CD4-positive, CD25-positive, alpha-beta regulatory T cell (primary cell): Measurements from ENCODE around the gene TSKS. TPM values are rescaled to one million over a fixed set of nuclear protein-coding genes. Genes with fewer than 3 reads are reported as not detected.

Experiments
- ATAC-seq, 2 donors: fragments of 150-1000 bp; cut with Tn5 transposase; one replicate each; pipeline ENCODE4 v1.10.0; 2021; ENCODE audit warnings: low read depth in 2 of 2, moderate number of reproducible peaks in 2 of 2, moderate library complexity in 1 of 2
- DNase-seq, 3 donors: peaks; one replicate each; pipeline versions ENCODE4 v3.0.0 to v3.0.0-alpha.2; 2012 to 2022; ENCODE audit warnings: mixed read lengths in 1 of 3
- H3K27ac ChIP-seq: one replicate; pipeline ENCODE4 v1.7.0; 2013; ENCODE audit warnings: mild to moderate bottlenecking, low read length; ENCODE audit not compliant: insufficient read depth, poor library complexity, severe bottlenecking
- H3K27me3 ChIP-seq: one replicate; pipeline ENCODE4 v1.7.0; 2013; ENCODE audit warnings: low read length; ENCODE audit not compliant: control insufficient read depth, insufficient read depth
- H3K36me3 ChIP-seq: one replicate; pipeline ENCODE4 v1.7.0; 2013; ENCODE audit warnings: mild to moderate bottlenecking, low read length, moderate library complexity; ENCODE audit not compliant: control insufficient read depth, insufficient read depth
- H3K4me1 ChIP-seq: 2 replicates; pipeline ENCODE4 v1.7.0; 2013; ENCODE audit warnings: mild to moderate bottlenecking, low read length; ENCODE audit not compliant: insufficient read depth, control insufficient read depth, poor library complexity, severe bottlenecking
- H3K4me3 ChIP-seq: one replicate; pipeline ENCODE4 v1.7.0; 2013; ENCODE audit warnings: low read depth, mild to moderate bottlenecking, low read length, moderate library complexity
- H3K9me3 ChIP-seq, 2 experiments: 1 replicate in 1 of 2; 2 replicates in 1 of 2; pipeline ENCODE4 v1.7.0; 2013; ENCODE audit warnings: low read length in 2 of 2, mild to moderate bottlenecking in 1 of 2, moderate library complexity in 1 of 2; ENCODE audit not compliant: control insufficient read depth in 2 of 2
- H3K27ac Mint-ChIP-seq, 3 donors: one replicate each; pipeline ENCODE4 v1.8.0; 2020 to 2022; ENCODE audit warnings: mild to moderate bottlenecking in 3 of 3, mixed read lengths in 3 of 3, moderate library complexity in 2 of 3
- H3K27me3 Mint-ChIP-seq: one replicate; pipeline ENCODE4 v1.8.0; 2022; ENCODE audit warnings: mild to moderate bottlenecking, mixed read lengths
- H3K36me3 Mint-ChIP-seq: one replicate; pipeline ENCODE4 v1.8.0; 2020; ENCODE audit warnings: mixed read lengths
- H3K4me1 Mint-ChIP-seq, 4 donors: one replicate each; pipeline ENCODE4 v1.8.0; 2020 to 2022; ENCODE audit warnings: mixed read lengths in 4 of 4, mild to moderate bottlenecking in 1 of 4
- H3K4me3 Mint-ChIP-seq, 4 donors: one replicate each; pipeline ENCODE4 v1.8.0; 2020 to 2022; ENCODE audit warnings: mild to moderate bottlenecking in 4 of 4, mixed read lengths in 4 of 4, moderate library complexity in 3 of 4
- H3K9me3 Mint-ChIP-seq, 7 donors: one replicate each; pipeline ENCODE4 v1.8.0; 2020 to 2022; ENCODE audit warnings: mixed read lengths in 7 of 7, mild to moderate bottlenecking in 3 of 7, moderate library complexity in 2 of 7
- polyA plus RNA-seq, 4 donors: library from polyadenylated mRNA; unstranded; fragments of 300-500 nt; fragmentation: Illumina TruSeq; gene quantifications; one replicate each; pipeline ENCODE4 v1.2.3, GENCODE V29; 2021
- total RNA-seq: library from RNA; stranded (reverse); gene quantifications from one replicate; pipeline ENCODE4 v1.2.3, GENCODE V29; 2022

Gene TSKS
- total and polyA plus RNA-seq, 5 donors from 2014 or later, result 0.41 to 0.77 (median 0.45) TPM; not detected in 1

DNA sequence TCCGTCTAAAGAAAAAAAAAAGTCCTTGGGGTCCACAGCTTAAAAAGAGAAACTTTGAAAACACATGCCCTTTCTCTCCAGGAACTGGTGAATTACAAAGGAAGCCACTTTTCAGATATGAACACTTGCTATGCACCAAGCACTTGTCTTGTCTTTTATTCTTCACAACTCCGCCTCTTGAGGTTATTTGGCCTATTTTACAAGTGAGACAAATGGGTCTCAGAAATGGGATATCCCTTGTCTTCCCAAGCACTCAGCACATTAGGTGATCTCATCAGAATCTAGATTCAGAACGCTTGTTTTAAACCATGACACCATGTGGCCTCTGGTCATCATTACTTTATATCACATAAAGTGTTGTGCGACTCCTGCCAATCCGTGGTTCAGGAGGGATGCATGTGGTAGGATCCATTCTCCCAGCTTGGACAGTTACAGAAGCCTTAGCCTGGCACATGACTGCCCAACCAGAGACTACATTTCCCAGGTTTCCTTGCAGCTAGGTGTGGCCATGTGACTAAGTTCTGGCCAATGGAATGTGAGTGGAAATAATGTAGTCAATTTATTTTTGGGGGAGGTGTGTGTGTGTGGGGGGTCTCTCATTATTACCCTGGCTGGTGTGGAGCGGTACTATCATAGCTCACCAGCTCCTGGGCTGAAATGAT lies 13.9 kb downstream of the TSKS start:
- Histone ChIP-seq H3K4me1 (no peaks in the 10 kb centered on the region), H3K27ac (no peak overlapping the region), H3K36me3 (no peaks in the 10 kb centered on the region), H3K9me3 (no peaks in the 10 kb centered on the region), H3K27me3 (no peaks in the 10 kb centered on the region), H3K4me3 (no peak overlapping the region)
- Mint-ChIP-seq H3K9me3 (peaks cover 0 to 2% (median 0%) of the 10 kb centered on the region in 7 donors), H3K27me3 (peaks cover 5% of the 10 kb centered on the region), H3K4me1 (peaks cover 0 to 4% (median 0%) of the 10 kb centered on the region in 4 donors), H3K4me3 (no peak overlapping the region), H3K27ac (no peak overlapping the region), H3K36me3 (no peaks in the 10 kb centered on the region)
- no peak for ATAC-seq
- DNase-seq, result no peak

DNA sequence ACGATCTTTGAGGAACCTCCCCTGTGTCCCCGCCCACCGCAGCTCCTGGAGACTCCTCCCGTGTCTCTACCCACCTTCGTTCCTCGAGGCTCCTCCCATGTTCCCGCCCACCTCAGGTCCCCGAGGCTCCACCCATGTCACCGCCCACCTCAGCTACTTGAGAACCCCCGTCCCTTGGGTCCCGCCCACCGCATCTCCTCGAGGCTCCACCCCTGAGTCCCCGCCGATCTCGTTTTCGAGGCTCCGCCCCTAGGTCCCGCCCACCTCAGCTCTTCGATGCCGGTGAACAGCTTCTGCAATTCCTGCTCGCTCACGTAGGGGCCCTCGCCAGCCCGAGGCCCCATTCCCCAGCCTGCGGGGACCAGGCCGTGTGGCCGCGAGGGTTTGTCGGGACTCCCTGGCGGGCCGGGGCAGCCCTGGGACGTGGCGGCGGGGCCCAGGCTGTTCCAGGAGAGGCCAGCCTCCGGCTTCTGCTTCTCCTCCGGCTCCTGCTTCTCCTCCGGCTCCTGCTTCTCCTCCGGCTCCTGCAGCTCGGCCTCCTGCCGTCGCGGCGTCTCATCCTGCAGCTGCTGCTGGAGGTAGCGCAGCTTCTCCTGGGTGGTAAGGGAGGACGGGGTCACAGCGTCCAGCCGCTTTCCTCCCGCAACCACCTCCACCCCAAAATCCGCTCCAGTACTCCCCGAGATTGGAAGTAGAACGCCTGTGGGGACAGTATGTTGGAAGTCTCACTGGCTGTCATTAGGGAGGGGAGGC lies 16.7 kb downstream of the TSKS start:
- Histone ChIP-seq H3K4me1 (no peaks in the 10 kb centered on the region), H3K9me3 (no peaks in the 10 kb centered on the region), H3K4me3 (no peak overlapping the region), H3K27ac (no peak overlapping the region), H3K27me3 (no peaks in the 10 kb centered on the region), H3K36me3 (no peaks in the 10 kb centered on the region)
- H3K36me3 Mint-ChIP-seq, result no peaks in the 10 kb centered on the region
- H3K4me3 Mint-ChIP-seq, result peak overlapping the region in 1 of 4 donors; percentile 29
- no peak overlapping the region for H3K27ac Mint-ChIP-seq
- peaks cover 0 to 2% (median 0%) of the 10 kb centered on the region in 7 donors for H3K9me3 Mint-ChIP-seq
- DNase-seq (peak; percentile 22 to 57 (median 30)), ATAC-seq (peak in 1 of 2 donors; percentile 39)
- H3K27me3 Mint-ChIP-seq, result peaks cover 5% of the 10 kb centered on the region
- H3K4me1 Mint-ChIP-seq, result peaks cover 0 to 3% (median 0%) of the 10 kb centered on the region in 4 donors

GRCh38 chr19:49744946-49745381 lies 18.1 kb downstream of the TSKS start:
- H3K27me3 Mint-ChIP-seq, result peaks cover 4% of the 10 kb centered on the region
- Histone ChIP-seq H3K27me3 (no peaks in the 10 kb centered on the region), H3K27ac (no peak overlapping the region), H3K4me1 (no peaks in the 10 kb centered on the region), H3K4me3 (no peak overlapping the region), H3K9me3 (no peaks in the 10 kb centered on the region), H3K36me3 (no peaks in the 10 kb centered on the region)
- H3K4me1 Mint-ChIP-seq, result peaks cover 0 to 5% (median 1%) of the 10 kb centered on the region in 4 donors
- peaks cover 0 to 2% (median 0%) of the 10 kb centered on the region in 7 donors for H3K9me3 Mint-ChIP-seq
- DNase-seq, result no peak
- no peak for ATAC-seq
- no peaks in the 10 kb centered on the region for H3K36me3 Mint-ChIP-seq
- no peak overlapping the region for H3K4me3 Mint-ChIP-seq
- no peak overlapping the region for H3K27ac Mint-ChIP-seq

GRCh38 chr19:49741210-49741844 lies 21.8 kb downstream of the TSKS start:
- H3K27ac Mint-ChIP-seq, result no peak overlapping the region

DNA sequence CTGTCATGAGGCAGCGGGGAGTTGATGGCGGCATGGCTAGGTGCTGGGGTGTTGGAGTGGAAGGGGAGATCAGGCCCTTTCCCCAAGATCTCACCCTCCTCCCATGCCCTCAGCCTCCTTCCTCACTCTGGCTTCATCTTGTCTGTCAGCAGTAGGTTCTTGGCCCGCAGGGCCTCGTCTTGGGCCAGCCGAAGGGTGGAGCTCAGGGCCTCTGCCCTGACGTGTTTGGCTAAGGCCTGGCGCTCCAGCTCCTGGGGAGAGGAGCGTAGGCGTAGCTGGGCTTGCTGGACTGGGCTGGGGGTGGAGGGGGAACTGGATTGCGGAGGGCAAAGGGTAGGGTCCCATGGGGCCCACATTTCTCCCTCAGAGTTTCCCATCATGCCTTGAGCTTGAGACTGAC lies 23.2 kb downstream of the TSKS start:
- DNase-seq, result no peak
- Histone ChIP-seq H3K27ac (no peak overlapping the region), H3K4me3 (no peak overlapping the region), H3K36me3 (no peaks in the 10 kb centered on the region), H3K4me1 (no peaks in the 10 kb centered on the region), H3K27me3 (no peaks in the 10 kb centered on the region), H3K9me3 (no peaks in the 10 kb centered on the region)
- no peak overlapping the region for H3K27ac Mint-ChIP-seq
- no peak overlapping the region for H3K4me3 Mint-ChIP-seq
- peaks cover 0 to 2% (median 0%) of the 10 kb centered on the region in 7 donors for H3K9me3 Mint-ChIP-seq
- no peak for ATAC-seq
- peaks cover 0 to 12% (median 7%) of the 10 kb centered on the region in 4 donors for H3K4me1 Mint-ChIP-seq
- H3K27me3 Mint-ChIP-seq, result no peaks in the 10 kb centered on the region
- no peaks in the 10 kb centered on the region for H3K36me3 Mint-ChIP-seq

More at GRCh38 chr19:49741210-49741844, 21.8 kb downstream of the TSKS start:
- Mint-ChIP-seq H3K27me3 (no peaks in the 10 kb centered on the region), H3K9me3 (peaks cover 0 to 2% (median 0%) of the 10 kb centered on the region in 7 donors), H3K36me3 (no peaks in the 10 kb centered on the region), H3K4me1 (peaks cover 0 to 12% (median 7%) of the 10 kb centered on the region in 4 donors), H3K4me3 (no peak overlapping the region)
- DNase-seq (no peak), ATAC-seq (no peak)
- Histone ChIP-seq H3K27ac (no peak overlapping the region), H3K9me3 (no peaks in the 10 kb centered on the region), H3K4me3 (no peak overlapping the region), H3K36me3 (no peaks in the 10 kb centered on the region), H3K27me3 (no peaks in the 10 kb centered on the region), H3K4me1 (no peaks in the 10 kb centered on the region)

DNA sequence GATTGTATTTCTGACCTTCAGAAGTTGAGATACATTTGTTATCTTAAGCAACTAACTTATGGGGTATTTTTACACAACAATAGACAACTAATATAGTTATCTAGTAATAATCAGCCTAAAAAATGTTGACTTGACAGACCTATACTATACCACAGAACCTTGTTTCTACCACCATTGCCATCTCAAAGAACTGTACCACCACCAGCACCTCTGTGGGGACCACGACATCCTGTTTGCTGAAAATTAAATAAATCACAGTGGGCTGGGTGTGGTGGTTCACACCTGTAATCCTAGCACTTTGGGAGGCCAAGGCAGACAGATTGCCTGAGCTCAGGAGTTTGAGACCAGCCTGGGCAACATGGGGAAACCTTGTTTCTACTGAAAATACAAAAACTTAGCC lies 24.0 kb downstream of the TSKS start:
- Mint-ChIP-seq H3K36me3 (no peaks in the 10 kb centered on the region), H3K27me3 (no peaks in the 10 kb centered on the region), H3K4me1 (peaks cover 0 to 12% (median 7%) of the 10 kb centered on the region in 4 donors), H3K4me3 (peak overlapping the region in 1 of 4 donors; percentile 24), H3K27ac (peak overlapping the region in 1 of 3 donors; percentile 32), H3K9me3 (peaks cover 0 to 2% (median 0%) of the 10 kb centered on the region in 7 donors)
- peak in 1 of 3 donors; percentile 58 for DNase-seq
- Histone ChIP-seq H3K4me3 (no peak overlapping the region), H3K27ac (no peak overlapping the region), H3K27me3 (no peaks in the 10 kb centered on the region), H3K9me3 (no peaks in the 10 kb centered on the region), H3K4me1 (no peaks in the 10 kb centered on the region), H3K36me3 (no peaks in the 10 kb centered on the region)
- peak in 1 of 2 donors; percentile 28 for ATAC-seq

DNA sequence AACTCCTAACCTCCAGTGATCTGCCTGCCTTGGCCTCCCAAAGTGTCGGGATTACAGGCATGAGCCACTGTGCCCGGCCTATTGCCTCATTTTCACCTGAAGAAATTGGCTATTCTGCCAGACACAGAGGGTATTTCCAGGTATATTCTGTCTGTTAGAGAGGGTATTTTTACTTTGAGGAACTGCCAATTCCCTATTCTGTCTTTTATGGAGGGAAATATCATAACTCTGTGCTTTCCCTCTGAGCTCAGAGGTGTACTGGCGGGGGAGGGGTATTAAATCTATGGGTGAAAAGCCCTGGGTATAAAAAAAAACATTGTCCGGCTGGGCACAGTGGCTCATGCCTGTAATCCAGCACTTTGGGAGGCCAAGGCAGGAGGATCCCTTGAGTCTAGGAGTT lies 24.8 kb downstream of the TSKS start:
- ATAC-seq, result no peak
- no peak overlapping the region for H3K27ac ChIP-seq
- peaks cover 0 to 2% (median 0%) of the 10 kb centered on the region in 7 donors for H3K9me3 Mint-ChIP-seq
- no peaks in the 10 kb centered on the region for H3K9me3 ChIP-seq
- H3K27me3 ChIP-seq, result no peaks in the 10 kb centered on the region
- peaks cover 0 to 12% (median 7%) of the 10 kb centered on the region in 4 donors for H3K4me1 Mint-ChIP-seq
- H3K4me1 ChIP-seq, result no peaks in the 10 kb centered on the region
- H3K27ac Mint-ChIP-seq, result peak overlapping the region in 1 of 3 donors; percentile 38
- H3K4me3 Mint-ChIP-seq, result no peak overlapping the region
- H3K4me3 ChIP-seq, result no peak overlapping the region
- H3K27me3 Mint-ChIP-seq, result no peaks in the 10 kb centered on the region
- no peaks in the 10 kb centered on the region for H3K36me3 Mint-ChIP-seq
- no peak for DNase-seq
- no peaks in the 10 kb centered on the region for H3K36me3 ChIP-seq
